G401 (cell line): ENCODE results near the gene NAV2. TPM values are rescaled to one million over a fixed set of nuclear protein-coding genes. Genes with fewer than 3 reads are reported as not detected.

ENCODE experiments used
- DNase-seq: peaks from one replicate; pipeline ENCODE4 v3.0.0-alpha.2; 2015; ENCODE audit warnings: low spot score
- in situ Hi-C: cut with HindIII; loops from 2 replicates; pipeline ENCODE4 v1.10.0; 2016; ENCODE audit warnings: low sequenced_read_pairs, mixed read lengths
- total RNA-seq: library from RNA; depleted of rRNA; stranded (reverse); fragments of >200 nt; shearing (Covaris generic); gene quantifications from 2 replicates; pipeline ENCODE4 v1.2.3, GENCODE V29; 2014

The NAV2 gene
- total RNA-seq, 1 experiment from 2014 or later, result 4.2 TPM

GRCh38 chr11:19816040-19816439 lies 103.4 kb downstream of the NAV2 start:
- in situ Hi-C loops, result no loop called here
- DNase-seq, result no peak

- in situ Hi-C loops, result no loop called here
- no peak for DNase-seq
Measured at GRCh38 chr11:19816817-19817216, 104.2 kb downstream of the NAV2 start.

- in situ Hi-C loops, result no loop called here
- no peak for DNase-seq
Measured at GRCh38 chr11:19817265-19817851, 104.7 kb downstream of the NAV2 start.

- no peak for DNase-seq
- in situ Hi-C loops, result no loop called here
Measured at GRCh38 chr11:19817870-19818269, 105.2 kb downstream of the NAV2 start.

GRCh38 chr11:19818619-19819018 lies 106.0 kb downstream of the NAV2 start:
- in situ Hi-C loops, result no loop called here
- no peak for DNase-seq

- in situ Hi-C loops, result no loop called here
- DNase-seq, result no peak
Measured at GRCh38 chr11:19819148-19819547, 106.5 kb downstream of the NAV2 start.

- DNase-seq, result no peak
- in situ Hi-C loops, result no loop called here
Measured at GRCh38 chr11:19820100-19820499, 107.5 kb downstream of the NAV2 start.

- in situ Hi-C loops, result no loop called here
- no peak for DNase-seq
Measured at GRCh38 chr11:19821412-19821875, 108.8 kb downstream of the NAV2 start.

- in situ Hi-C loops, result no loop called here
- DNase-seq, result no peak
Measured at GRCh38 chr11:19821993-19822392, 109.4 kb downstream of the NAV2 start.

GRCh38 chr11:19822531-19822930 lies 109.9 kb downstream of the NAV2 start:
- peak; percentile 61 for DNase-seq
- in situ Hi-C loops, result no loop called here

GRCh38 chr11:19826606-19827005 lies 114.0 kb downstream of the NAV2 start:
- in situ Hi-C loops, result no loop called here
- no peak for DNase-seq

GRCh38 chr11:19827399-19828135 lies 114.9 kb downstream of the NAV2 start:
- in situ Hi-C loops, result no loop called here
- no peak for DNase-seq

GRCh38 chr11:19828382-19829108 lies 115.9 kb downstream of the NAV2 start:
- no peak for DNase-seq
- in situ Hi-C loops, result no loop called here

GRCh38 chr11:19829109-19829837 lies 116.6 kb downstream of the NAV2 start:
- in situ Hi-C loops, result no loop called here

GRCh38 chr11:19832086-19832750 lies 119.6 kb downstream of the NAV2 start:
- peak; percentile 94 for DNase-seq

More at GRCh38 chr11:19829109-19829837, 116.6 kb downstream of the NAV2 start:
- no peak for DNase-seq

GRCh38 chr11:19832901-19833300 lies 120.3 kb downstream of the NAV2 start:
- in situ Hi-C loops, result no loop called here
- no peak for DNase-seq

More at GRCh38 chr11:19832086-19832750, 119.6 kb downstream of the NAV2 start:
- in situ Hi-C loops, result no loop called here

- DNase-seq, result no peak
- in situ Hi-C loops, result no loop called here
Measured at GRCh38 chr11:19834771-19835170, 122.1 kb downstream of the NAV2 start.

GRCh38 chr11:19836666-19837065 lies 124.0 kb downstream of the NAV2 start:
- in situ Hi-C loops, result no loop called here
- DNase-seq, result no peak
